Glomerular visceral epithelial cell (primary cell): ENCODE data around the gene ARL8A.
"Not testable (repeated sequence)": the region's sequence is repeated elsewhere in the genome, so short reads cannot be mapped to it uniquely, and the experiment has no call there.

ENCODE experiments used
- DNase-seq: peaks from one replicate; pipeline ENCODE4 v3.0.0-alpha.2; 2016; ENCODE audit errors: extremely low spot score

The ARL8A gene

DNA sequence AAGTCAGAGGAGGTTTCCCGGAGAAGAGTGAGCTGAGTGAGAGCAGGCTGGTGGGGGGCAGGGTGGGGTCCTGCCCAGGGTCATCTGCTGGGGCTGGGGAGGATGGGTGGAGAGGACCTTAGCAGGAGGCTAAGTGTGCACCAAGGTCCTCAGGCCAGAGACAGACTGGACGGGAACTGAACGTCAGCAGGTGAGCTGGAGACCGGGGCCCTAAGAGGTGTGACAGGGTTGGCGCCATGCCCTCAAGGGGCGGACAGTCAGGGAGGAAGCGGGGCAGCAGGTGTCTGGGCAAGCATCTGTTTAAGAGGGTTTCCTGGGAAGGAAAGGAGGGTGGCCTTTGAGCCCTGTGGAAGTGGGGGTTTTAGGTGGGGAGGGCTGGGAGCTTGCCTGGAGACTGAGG, 29.5 kb upstream of the ARL8A start:
- DNase-seq: no peak

GRCh38 chr1:202172015-202172355, 27.4 kb upstream of the ARL8A start:
- DNase-seq: no peak

GRCh38 chr1:202171292-202172014, 26.9 kb upstream of the ARL8A start:
- no peak for DNase-seq

DNA sequence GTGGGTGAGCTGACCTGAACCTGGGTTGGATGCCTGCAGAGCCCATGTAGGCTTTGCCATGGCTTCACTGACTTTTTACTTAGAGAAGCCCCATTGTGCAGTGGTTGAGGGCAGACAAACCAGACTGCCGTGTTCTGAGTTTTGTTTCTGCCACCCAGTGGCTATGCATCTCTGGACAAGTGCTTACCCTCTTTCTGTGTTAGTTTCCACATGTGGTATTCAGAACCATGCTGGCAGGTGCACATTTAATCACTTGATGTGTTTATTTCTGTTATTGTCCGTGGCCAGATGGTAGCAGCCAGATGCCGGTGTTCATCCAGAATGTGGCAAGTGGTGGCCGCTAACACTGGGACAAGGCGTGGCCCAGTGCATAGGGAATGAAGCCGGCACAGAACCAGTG, 26.2 kb upstream of the ARL8A start:
- DNase-seq: no peak

GRCh38 chr1:202168861-202169260, 24.3 kb upstream of the ARL8A start:
- DNase-seq: no peak

DNA sequence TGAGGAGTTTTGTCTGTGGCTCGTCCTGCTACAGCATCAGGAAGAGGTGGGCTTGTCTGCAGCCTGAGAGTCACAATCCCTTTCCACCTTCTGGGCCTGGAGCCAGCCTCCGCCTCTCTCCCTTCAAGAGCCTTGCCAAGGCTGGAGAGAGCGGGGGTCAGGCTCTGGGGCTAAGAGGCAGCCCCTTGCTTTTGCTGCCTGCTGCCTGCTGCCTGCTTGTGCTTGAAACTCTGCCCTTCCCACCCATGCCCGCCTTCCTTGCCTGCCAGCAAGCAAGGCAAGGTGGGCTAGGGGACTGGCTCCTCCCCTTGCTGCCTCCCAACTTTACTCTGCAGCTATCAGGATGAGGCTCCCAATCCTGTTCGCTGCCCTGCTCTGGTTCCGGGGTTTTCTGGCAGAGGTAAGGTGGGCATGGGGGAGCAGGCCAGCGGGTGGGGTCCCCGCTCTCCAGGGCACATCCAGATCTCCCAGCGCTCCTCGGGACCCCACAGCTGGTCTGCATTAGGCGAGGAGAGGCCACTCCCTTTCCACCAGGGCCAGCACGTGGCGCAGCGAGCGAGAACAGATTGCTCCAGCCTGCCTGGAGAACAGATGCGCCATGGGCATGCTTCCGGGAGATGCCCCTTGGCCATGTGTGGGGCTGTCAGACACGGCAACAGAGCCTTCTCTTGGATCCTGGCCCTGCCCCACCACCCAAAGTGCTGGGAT, 23.3 kb upstream of the ARL8A start:
- no peak for DNase-seq

GRCh38 chr1:202167054-202167453, 22.5 kb upstream of the ARL8A start:
- not testable (repeated sequence) for DNase-seq

- no peak for DNase-seq
These were observed 21.7 kb upstream of the ARL8A start for GRCh38 chr1:202165942-202166843.

DNA sequence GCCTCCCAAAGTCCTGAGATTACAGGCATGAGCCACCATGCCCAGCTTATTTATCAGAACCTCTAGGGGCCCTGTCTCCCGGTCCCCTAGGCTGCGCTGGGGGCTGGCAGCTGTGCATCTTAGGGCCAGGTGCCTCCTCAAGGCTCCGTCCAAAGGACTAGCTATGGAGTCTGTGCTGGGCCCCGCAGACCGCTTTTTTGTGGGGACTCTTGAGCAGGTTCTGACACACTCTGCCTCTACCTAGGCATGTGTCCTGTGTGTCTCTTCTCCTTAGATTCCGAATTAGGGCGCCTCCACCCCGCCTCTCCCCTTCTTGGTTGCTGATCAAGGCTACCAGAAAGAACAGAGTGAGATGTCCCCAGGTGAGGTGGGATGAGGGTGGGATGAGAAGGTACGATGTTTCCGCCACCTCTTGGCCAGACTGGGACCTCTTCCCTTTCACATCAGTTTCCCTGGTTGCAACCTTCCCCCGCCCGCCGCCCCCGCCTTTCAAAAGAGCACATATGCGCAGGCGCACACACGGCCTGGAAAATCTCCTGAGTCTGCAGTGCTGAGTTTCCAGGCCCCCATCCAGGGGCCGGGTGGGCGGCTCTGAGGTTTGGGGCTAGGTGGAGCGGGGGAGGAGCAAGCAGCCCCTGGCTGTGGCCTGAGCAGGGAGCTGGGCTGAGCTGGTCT, 20.9 kb upstream of the ARL8A start:
- DNase-seq: no peak

DNA sequence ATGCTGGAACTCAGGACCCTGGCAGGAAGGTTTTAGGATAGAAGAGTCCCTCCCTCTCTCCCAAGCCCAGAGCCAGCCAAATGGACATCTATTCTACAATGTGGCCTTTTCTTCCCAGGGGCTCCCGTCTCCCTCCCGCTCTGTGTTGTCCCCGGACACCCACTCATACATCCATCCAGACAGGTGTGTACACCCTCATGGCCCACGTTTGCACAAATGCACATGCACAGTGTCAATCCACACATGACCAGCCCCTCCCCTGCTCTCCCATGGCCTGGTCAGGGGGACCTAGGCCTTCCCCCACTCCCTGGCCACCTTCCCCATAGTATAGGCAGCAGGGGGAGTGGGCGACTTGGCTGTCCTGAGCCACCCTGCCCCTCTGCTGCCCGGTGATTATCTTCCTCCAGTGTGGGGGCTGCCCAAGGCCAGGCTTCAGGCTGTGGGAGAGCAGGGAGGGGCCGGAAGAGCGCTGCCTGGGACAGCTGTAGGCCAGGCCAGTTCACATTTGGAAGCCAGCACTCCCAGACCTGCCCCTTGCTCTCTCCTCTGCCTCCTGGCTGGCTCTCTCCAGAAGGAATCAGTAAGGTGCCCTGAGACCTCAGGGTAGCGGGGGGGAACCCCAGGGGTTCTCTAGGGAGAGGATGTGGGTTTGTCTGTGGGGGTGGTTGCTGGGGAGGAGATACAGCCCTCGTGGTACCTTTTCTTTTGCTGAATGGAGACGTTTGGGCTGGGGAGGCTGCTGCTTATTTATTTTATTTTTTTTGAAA, 19.9 kb upstream of the ARL8A start:
- no peak for DNase-seq

- no peak for DNase-seq
These were observed 19.0 kb upstream of the ARL8A start for GRCh38 chr1:202163281-202164270.

DNA sequence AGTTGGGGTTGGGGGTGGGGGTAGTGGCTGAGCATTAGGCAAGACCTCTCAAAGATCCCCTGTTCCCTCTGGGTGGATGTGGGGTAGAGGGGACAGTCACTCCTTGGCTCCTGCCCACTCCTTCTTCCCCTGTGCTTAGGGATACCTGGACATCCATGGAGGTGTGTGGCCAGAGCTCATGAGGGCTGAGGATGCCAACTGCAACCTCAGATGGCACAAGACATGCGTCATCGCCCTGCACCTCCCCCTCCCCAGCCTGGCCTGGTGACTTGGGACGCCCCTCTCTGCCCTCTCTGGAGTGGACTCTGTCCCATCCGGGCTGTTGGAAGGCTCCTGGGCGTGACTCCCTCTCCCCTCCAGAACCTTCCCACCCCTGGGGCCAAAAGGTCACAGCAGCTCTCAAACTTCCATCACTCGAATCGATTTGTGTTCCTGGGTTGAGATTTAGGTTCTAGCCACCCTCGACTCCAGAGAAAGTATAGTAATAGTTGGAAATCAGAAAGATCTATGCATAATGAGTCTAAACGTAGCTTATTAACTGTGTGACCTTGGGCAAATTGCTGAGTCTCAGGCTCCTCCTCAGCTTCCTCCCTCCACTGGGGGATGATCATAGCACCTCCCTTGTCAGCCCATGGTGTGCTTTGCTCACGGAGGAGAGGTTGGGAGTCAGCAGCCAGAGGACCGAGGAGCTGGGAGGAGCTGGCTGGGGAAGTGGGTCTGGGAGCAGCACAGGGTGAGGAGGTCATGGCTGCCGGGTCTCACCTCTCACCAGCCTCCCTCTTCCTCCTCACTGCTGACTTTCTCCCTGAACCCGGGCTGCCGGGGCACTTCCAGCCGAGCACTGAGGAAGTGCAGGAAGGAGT, 18.1 kb upstream of the ARL8A start:
- DNase-seq: no peak

DNA sequence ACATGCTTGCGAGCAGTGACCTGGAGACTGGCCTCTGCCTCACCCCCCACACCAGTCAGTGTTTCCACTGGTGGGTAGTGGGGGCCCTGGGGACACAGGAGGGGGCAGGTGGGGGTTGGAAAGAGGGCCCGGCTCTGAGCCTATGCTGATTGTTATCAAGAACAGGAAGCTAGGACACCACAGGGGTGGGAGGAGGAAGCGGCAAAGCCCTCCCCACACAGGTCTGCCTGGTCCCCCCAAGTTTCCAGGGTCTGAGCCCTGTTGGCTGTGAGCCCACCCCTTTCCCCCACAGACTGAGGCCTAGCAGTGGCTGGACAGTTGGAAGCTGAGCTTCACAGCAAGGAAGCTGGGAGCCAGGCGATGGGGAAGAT, 17.5 kb upstream of the ARL8A start:
- no peak for DNase-seq

DNA sequence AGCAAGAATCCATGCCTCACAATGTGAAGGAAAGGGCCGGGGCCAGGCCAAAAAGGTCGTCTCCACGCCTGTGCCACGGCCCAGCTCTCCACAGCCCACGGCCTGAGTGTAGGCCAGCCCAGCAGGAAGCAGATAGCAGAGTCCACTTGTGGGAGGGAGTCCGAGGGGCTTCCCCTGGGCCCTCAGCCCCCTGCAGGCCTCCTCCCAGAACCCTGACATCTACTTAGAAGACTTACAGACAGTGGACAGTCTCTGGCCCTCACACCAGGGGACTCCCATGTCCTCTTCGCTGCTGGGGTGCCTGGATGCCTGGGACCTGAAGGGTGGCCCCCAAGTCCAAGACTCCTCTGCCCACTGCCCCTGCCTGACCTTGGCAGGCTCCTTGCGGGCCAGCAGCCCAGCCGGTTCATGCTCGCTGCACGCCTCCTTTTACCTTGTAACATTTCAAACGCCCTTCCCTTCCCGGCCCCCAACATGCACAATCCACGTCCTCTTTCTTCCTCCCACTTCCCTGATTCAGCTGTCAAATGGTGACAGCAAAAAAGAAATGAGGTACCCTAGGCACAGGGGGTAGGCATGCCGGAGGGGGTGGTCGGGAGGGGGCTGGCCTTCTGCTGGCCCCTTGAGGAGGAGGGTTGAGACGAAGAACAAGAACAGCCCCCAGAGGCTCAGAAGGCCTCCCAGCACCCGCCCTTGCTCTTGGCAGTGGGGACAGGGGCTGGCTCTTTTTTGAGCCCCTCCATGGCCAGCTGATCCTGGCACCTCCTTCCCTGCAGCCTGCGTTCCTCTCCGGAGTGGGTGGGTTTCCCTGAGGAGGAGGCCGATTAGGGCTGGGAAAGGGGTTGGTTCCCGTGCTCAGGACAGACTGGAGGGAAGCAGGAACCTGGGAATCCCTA, 16.9 kb upstream of the ARL8A start:
- DNase-seq: no peak

GRCh38 chr1:202160377-202160940, 15.9 kb upstream of the ARL8A start, which contains the start of gene PTPN7:
TSS of gene PTPN7 (minus strand) at chr1:202160602. CDS start at chr1:202159402, 1,200 bp downstream.
- no peak for DNase-seq

DNA sequence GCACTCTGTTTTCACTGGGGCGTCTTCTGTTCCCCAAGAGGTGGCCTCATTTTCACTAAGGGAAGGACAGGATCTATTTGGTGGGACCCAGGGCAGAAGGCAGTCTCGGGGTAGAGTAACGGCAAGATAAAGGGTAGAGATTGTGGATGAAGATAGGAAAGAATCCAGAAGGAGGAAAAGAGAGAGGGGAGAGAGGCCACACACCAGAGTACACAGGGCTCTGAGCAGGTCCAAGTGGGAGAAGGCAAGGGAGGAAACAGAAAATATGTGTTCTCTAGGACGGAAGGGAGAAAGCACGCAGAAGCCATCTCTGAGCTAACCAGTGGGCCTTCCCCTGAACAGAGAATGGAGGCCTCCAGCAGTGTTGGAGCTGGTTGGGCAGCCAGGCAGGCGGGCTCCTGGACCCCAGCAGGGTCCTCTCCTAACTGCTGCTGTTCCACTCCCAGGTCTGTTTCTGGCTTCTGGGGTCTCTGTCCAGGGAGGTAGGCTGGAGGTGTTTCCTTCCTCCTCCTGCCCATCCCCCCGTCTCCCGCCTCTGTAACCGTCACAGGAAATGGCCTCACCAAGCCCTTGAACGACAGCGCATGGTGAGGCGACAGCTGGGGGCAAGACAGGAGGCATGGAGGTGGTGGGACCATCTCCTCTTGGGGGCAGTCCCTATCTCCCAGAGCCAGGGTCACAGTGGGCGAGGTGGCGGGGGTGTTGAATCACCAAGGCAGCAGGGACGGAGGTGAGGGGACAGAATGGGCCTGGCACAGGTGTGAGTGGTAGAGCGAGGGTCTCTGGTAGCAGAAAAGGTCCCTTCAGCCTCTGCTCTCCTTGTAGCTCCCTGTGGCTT, 15.2 kb upstream of the ARL8A start:
- DNase-seq: no peak
